ENCODE measurements around the gene VCX3A. TPM values are rescaled to one million over a fixed set of nuclear protein-coding genes. Genes with fewer than 3 reads are reported as not detected.
"Not testable (repeated sequence)": the region's sequence is repeated elsewhere in the genome, so short reads cannot be mapped to it uniquely, and the experiment has no call there.

VCX3A gene
- not detected in 2 replicates for total RNA-seq (2014; rRNA removed; shearing (Covaris generic))

DNA sequence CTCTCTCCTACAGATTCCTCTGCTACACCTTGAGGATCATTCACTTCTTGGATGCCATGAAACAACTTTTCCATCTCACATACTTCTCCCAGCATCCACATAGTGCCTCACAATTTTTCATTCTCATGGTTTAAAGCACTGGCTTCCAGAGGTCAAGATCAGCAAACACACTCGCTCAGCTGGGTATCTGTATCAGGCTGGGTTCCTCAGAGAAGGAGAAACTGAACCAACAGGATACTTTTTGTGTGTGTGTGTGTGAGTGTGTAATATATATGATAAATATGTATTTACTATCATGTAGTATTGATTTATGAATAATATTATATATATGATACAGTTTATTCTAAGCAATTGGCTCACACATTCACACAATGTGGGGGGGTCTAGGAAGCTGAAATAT lies at the start of gene VCX3A:
Gene VCX3A (minus strand): TSS at position 101 of the 400 bp plus-strand sequence. CDS start 621 bp downstream, outside the sequence.
- not testable (repeated sequence) for H3K4me1 ChIP-seq (replicated peaks); H3K4me3 ChIP-seq; DNase-seq (ENCODE audit: low read depth in 1 of 2, low spot score in 2 of 2); H3K27me3 ChIP-seq (replicated peaks); H3K36me3 ChIP-seq; H3K9me3 ChIP-seq (replicated peaks); H3K27ac ChIP-seq

DNA sequence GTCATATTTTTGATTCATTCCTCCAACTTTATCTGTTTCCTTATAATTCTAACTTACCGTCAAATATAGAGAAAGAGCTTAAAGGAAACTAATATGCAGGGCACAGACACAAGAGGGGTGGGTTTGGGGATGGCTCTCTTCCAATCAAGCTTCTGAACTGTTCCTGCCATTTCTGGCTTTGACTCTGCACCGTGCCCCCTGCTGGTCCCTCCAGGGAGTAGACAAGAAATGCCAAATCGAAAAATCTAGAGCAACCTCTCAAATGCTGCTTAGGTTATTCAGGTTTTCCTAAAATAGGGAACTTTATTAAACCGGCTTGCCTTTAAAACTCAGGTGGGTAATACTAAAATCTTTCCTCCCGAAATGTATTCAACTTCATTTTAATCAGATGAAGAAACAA lies 39.8 kb upstream of the VCX3A start:
- DNase-seq (ENCODE audit: low read depth in 1 of 2, low spot score in 2 of 2) = no peak
- Histone ChIP-seq H3K27ac (no peak overlapping the region), H3K36me3 (no peaks in the 10 kb centered on the region), H3K9me3 (replicated peaks) (no peaks in the 10 kb centered on the region), H3K27me3 (replicated peaks) (no peaks in the 10 kb centered on the region), H3K4me1 (replicated peaks) (no peaks in the 10 kb centered on the region), H3K4me3 (no peak overlapping the region)

DNA sequence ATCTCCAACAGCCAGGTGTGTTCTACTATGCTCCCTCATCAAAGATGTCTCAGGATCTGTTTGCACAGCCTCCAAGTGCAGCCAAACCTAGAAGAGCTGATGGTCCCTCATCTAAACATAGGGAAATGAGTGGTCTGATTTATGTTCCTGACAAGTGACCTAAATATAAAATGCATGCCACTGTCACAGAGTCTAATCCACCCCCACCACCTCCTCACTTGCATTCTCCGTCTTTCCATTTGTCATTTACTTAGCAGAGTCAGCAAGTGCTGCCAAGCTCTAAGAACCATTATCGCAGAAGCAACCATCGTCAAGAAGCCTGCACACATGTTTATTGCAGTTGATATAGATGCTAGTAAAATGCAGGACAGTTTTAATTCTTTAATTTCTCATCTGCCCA lies 33.1 kb upstream of the VCX3A start:
- H3K27ac ChIP-seq = no peak overlapping the region
- H3K4me3 ChIP-seq = no peak overlapping the region
- no peaks in the 10 kb centered on the region for H3K4me1 ChIP-seq (replicated peaks)
- no peaks in the 10 kb centered on the region for H3K36me3 ChIP-seq
- DNase-seq (ENCODE audit: low read depth in 1 of 2, low spot score in 2 of 2) = no peak
- no peaks in the 10 kb centered on the region for H3K9me3 ChIP-seq (replicated peaks)
- no peaks in the 10 kb centered on the region for H3K27me3 ChIP-seq (replicated peaks)

DNA sequence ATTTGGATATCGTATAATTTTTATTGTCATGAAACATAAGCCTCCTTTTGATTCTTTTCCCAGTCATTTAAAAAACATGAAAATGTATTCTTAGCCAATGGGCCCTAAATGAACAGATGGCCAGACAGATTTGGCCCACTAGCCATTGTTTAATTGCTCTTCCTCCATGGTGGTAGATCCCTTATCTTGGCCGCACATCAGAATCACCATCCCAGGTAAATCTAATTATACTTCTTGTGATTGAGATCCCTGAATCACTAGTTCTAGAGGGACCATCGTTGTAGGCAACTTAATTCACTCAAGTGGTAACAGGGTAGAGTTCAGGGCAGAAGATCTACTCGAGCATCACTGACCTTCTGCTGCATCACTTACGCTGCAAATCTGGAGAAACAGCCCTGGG lies 24.1 kb upstream of the VCX3A start:
- no peaks in the 10 kb centered on the region for H3K27me3 ChIP-seq (replicated peaks)
- H3K4me1 ChIP-seq (replicated peaks) = no peaks in the 10 kb centered on the region
- DNase-seq (ENCODE audit: low read depth in 1 of 2, low spot score in 2 of 2) = no peak
- H3K4me3 ChIP-seq = no peak overlapping the region
- no peaks in the 10 kb centered on the region for H3K36me3 ChIP-seq
- H3K9me3 ChIP-seq (replicated peaks) = no peaks in the 10 kb centered on the region
- H3K27ac ChIP-seq = no peak overlapping the region

DNA sequence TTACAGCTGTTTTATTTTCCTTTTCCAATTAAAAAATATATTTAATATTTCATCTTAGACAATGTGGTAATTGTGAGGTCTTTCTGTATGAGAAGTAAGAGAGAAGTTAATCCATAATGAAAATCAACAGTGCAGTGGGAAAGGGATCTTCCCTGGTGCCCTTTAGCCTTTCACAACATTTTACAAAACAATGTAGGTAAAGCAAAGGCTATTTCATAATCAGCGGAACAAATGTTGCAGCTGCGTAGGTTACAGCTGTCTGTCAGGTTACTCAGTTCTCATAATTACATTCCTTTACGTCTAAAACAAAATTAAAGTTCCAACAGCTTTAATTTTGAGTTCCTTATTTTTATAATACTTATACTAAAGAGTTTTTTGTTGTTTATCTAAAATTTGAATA lies 22.8 kb upstream of the VCX3A start:
- Histone ChIP-seq H3K27me3 (replicated peaks) (no peaks in the 10 kb centered on the region), H3K36me3 (no peaks in the 10 kb centered on the region), H3K4me3 (no peak overlapping the region)

DNA sequence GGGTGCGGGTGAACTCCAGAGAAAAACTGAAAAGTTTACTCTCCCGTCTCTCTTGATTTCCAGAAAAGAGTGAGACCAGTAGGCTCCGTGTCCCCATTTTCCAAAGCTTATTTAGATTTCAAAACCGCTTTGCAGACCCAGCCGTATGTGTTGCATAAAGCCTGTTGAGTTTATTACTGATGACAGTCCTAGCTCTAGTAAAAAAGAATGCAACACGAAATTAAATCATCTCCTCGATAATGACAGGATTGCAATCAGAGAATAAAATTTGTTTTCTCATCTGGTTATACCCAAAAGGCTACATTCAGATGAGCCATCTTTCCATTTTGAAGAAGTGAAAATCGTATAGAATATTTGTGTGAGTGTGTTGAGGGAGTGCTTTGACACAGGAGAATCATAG lies 16.1 kb upstream of the VCX3A start:
- Histone ChIP-seq H3K27ac (no peak overlapping the region), H3K4me1 (replicated peaks) (no peaks in the 10 kb centered on the region)

More for the DNA sequence above, 22.8 kb upstream of the VCX3A start:
- H3K9me3 ChIP-seq (replicated peaks) = no peaks in the 10 kb centered on the region
- DNase-seq (ENCODE audit: low read depth in 1 of 2, low spot score in 2 of 2) = no peak
- no peak overlapping the region for H3K27ac ChIP-seq
- H3K4me1 ChIP-seq (replicated peaks) = no peaks in the 10 kb centered on the region

DNA sequence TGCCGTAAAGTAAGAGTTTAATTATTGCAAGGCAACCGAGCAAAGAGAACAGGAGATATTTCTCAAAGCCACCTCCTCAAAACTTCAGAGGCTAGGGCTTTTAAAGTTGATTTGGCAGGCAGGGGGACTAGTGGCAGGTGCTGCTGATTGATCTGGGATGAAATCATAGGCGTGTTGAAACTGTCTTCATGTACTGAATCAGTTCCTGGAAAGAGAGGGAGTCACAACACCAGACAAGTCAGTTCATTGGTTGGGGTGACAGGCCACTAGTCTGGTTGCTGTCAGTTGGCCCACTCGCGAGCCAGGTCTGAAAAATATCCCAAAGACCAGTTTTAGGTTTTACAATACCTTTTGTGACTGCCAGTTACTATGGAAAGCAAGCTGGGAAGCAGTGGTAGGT lies 10.8 kb upstream of the VCX3A start:
- no peak for DNase-seq (ENCODE audit: low read depth in 1 of 2, low spot score in 2 of 2)
- Histone ChIP-seq H3K27ac (no peak overlapping the region), H3K9me3 (replicated peaks) (no peaks in the 10 kb centered on the region), H3K4me3 (no peak overlapping the region), H3K4me1 (replicated peaks) (no peaks in the 10 kb centered on the region), H3K36me3 (no peaks in the 10 kb centered on the region), H3K27me3 (replicated peaks) (no peaks in the 10 kb centered on the region)

More for the DNA sequence above, 16.1 kb upstream of the VCX3A start:
- DNase-seq (ENCODE audit: low read depth in 1 of 2, low spot score in 2 of 2) = no peak
- Histone ChIP-seq H3K27me3 (replicated peaks) (no peaks in the 10 kb centered on the region), H3K9me3 (replicated peaks) (no peaks in the 10 kb centered on the region), H3K36me3 (no peaks in the 10 kb centered on the region), H3K4me3 (no peak overlapping the region)

DNA sequence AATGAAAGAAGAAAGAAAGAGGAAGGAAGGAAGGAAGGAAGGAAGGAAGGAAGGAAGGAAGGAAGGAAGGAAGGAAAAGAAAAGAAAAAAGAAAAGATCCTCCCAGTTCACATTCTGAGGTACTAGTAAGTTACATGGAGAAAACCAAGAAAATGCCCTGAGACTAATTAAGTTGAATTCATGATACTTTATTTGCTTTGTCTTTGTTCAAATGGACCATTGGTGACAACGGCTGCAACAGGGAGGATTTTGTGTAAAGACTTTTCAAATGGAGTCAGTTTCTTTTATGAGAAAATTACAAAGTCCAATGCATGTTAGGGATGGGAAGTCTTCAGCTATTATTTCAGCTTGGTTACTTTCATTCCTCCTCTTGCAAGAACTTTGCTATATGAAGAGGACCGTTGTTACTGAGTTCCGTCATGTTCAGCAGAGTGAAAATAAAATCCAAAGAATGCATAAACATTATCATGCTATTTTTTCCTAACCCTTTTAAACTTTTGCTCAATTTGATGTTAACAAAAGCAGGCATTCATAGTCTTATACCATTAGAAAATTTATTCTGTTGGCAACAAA lies 8.3 kb downstream of the VCX3A start:
- H3K27me3 ChIP-seq (replicated peaks) = no peaks in the 10 kb centered on the region
- no peaks in the 10 kb centered on the region for H3K4me1 ChIP-seq (replicated peaks)
- H3K36me3 ChIP-seq = no peaks in the 10 kb centered on the region
- H3K9me3 ChIP-seq (replicated peaks) = no peaks in the 10 kb centered on the region
- DNase-seq (ENCODE audit: low read depth in 1 of 2, low spot score in 2 of 2) = no peak
- no peak overlapping the region for H3K4me3 ChIP-seq
- no peak overlapping the region for H3K27ac ChIP-seq

DNA sequence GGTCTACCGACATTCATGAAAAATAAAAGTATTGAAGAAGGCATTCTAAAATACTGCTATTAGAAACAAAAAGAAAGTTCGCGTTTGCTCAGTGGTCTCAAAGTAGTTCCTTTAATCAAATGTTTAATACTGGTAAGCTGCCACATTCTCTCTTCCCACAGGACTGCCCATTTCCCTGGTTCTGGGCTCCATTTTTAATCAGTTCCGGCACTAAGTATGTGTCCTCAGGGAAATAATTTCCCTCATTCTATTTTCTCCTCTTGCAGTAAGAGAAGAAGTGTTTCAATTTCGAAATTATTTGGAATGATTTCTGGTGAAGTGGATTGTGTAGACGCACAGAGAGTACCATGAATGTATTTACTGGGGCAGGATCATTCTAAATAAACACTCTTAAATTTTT lies 17.5 kb downstream of the VCX3A start:
- H3K36me3 ChIP-seq = no peaks in the 10 kb centered on the region
- H3K27ac ChIP-seq = no peak overlapping the region
- no peak for DNase-seq (ENCODE audit: low read depth in 1 of 2, low spot score in 2 of 2)
- no peak overlapping the region for H3K4me3 ChIP-seq
- H3K27me3 ChIP-seq (replicated peaks) = no peaks in the 10 kb centered on the region
- no peaks in the 10 kb centered on the region for H3K4me1 ChIP-seq (replicated peaks)
- no peaks in the 10 kb centered on the region for H3K9me3 ChIP-seq (replicated peaks)

DNA sequence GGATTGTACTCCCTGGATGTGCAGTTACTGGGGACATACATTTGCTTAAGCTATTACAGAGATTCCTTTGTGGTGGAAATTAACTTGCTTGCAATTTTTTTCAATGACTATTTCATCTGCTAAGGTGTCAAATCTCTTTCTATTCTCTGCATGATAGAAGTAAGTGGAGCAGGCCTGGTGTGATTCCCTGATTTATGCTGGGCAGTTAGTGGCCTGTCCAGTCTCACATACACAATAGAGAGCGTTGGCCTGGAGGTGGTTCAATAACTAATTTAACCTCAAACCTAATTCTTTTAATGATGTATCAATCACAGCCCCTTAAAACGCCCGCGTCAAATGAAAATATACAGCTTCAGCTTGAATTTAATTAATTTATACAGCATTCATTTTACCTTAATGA lies 28.5 kb downstream of the VCX3A start:
- DNase-seq (ENCODE audit: low read depth in 1 of 2, low spot score in 2 of 2) = no peak
- Histone ChIP-seq H3K27me3 (replicated peaks) (no peaks in the 10 kb centered on the region), H3K4me1 (replicated peaks) (no peaks in the 10 kb centered on the region), H3K27ac (no peak overlapping the region), H3K4me3 (no peak overlapping the region), H3K36me3 (no peaks in the 10 kb centered on the region), H3K9me3 (replicated peaks) (no peaks in the 10 kb centered on the region)

DNA sequence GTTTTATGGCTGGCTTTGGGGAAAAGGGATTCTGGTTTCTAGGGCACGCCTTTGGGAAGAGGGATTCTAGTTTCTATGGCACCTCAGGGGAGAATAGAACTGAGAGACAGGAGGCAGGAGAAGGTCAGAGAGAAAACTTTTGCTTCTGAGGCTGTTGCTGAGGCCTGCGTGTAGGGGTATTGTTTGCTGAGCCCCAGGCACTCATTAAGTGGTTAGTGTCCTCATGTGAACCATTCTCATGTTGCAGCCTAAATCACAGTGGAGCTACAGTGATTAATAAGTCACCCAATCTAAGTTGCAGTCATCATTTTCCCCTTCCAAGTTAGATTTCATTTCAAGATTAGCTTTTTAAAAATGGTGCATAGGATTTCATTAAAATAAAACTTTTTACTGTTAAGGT lies 29.0 kb downstream of the VCX3A start:
- Histone ChIP-seq H3K9me3 (replicated peaks) (no peaks in the 10 kb centered on the region), H3K4me1 (replicated peaks) (no peaks in the 10 kb centered on the region), H3K27me3 (replicated peaks) (no peaks in the 10 kb centered on the region), H3K36me3 (no peaks in the 10 kb centered on the region), H3K27ac (no peak overlapping the region), H3K4me3 (no peak overlapping the region)
- DNase-seq (ENCODE audit: low read depth in 1 of 2, low spot score in 2 of 2) = no peak

DNA sequence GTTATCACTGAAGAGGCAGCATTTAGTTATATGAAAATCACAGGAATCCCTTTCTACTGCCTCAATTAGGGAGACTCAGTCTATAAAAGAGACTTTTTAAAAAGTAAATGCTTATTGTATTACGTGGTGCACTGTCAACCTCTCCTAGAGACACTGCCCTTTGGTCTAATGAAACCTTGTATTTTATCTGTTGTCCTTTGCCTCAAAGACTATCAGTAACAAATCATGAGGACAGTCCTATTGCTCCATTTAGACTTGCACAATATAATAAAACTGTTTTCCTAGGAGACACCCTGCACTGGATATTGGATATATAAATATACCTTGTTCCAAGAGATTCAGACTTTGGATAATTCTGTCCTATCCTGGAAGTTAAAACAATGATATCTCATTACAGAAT lies 34.2 kb downstream of the VCX3A start:
- Histone ChIP-seq H3K9me3 (replicated peaks) (no peaks in the 10 kb centered on the region), H3K27me3 (replicated peaks) (no peaks in the 10 kb centered on the region), H3K4me3 (no peak overlapping the region), H3K27ac (no peak overlapping the region), H3K36me3 (no peaks in the 10 kb centered on the region), H3K4me1 (replicated peaks) (no peaks in the 10 kb centered on the region)
- no peak for DNase-seq (ENCODE audit: low read depth in 1 of 2, low spot score in 2 of 2)

DNA sequence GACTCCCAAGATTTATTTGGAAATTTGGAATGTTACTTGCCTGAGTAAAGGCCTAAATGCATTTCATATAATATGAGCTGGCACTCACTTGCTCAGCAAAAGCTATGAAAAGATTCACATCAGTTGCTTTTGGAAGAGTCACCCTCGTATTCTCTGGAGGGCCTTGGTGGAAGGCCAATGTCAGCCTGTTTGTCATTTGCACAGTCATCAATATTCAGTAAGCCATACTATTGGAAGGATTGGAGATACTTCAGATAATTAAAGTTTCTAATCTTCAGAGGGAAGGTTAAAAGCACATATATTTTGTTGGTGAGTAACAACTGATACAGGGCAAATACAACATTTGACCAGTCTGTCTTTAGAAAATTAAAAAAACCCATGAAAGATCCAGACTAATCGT lies 36.6 kb downstream of the VCX3A start:
- Histone ChIP-seq H3K27me3 (replicated peaks) (no peaks in the 10 kb centered on the region), H3K27ac (no peak overlapping the region), H3K4me3 (no peak overlapping the region), H3K4me1 (replicated peaks) (no peaks in the 10 kb centered on the region), H3K9me3 (replicated peaks) (no peaks in the 10 kb centered on the region), H3K36me3 (no peaks in the 10 kb centered on the region)
- DNase-seq (ENCODE audit: low read depth in 1 of 2, low spot score in 2 of 2) = no peak

All from SJSA1 (cell line).